ENCODE measurements around the gene DCDC2.

The DCDC2 gene

DNA sequence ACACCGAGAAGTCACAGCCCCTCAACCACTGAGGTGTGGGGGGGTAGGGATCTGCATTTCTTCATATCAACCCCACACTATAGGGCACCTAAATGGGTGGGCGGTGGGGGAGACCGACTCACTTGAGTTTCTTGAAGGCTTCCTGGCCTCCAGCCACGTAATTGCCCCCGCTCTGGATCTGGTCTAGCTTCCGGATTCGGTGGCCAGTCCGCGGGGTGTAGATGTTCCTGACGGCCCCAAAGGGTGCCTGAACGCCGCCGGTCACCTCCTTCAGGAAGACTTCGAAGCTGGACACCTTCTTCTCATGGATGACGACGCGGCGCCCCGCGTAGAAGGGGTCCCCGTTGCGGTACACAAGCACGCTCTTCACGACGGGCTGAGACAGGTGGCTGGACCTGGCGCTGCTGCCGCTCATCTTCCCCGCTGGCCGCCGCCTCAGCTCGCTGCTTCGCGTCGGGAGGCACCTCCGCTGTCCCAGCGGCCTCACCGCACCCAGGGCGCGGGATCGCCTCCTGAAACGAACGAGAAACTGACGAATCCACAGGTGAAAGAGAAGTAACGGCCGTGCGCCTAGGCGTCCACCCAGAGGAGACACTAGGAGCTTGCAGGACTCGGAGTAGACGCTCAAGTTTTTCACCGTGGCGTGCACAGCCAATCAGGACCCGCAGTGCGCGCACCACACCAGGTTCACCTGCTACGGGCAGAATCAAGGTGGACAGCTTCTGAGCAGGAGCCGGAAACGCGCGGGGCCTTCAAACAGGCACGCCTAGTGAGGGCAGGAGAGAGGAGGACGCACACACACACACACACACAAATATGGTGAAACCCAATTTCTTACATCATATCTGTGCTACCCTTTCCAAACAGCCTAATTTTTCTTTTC lies at the start of gene DCDC2:
Gene DCDC2, minus strand, starts transcription at position 724 of the 883 bp plus-strand sequence. Its CDS starts 309 bp downstream, at position 415.
- TF ChIP-seq, protein P1, sequence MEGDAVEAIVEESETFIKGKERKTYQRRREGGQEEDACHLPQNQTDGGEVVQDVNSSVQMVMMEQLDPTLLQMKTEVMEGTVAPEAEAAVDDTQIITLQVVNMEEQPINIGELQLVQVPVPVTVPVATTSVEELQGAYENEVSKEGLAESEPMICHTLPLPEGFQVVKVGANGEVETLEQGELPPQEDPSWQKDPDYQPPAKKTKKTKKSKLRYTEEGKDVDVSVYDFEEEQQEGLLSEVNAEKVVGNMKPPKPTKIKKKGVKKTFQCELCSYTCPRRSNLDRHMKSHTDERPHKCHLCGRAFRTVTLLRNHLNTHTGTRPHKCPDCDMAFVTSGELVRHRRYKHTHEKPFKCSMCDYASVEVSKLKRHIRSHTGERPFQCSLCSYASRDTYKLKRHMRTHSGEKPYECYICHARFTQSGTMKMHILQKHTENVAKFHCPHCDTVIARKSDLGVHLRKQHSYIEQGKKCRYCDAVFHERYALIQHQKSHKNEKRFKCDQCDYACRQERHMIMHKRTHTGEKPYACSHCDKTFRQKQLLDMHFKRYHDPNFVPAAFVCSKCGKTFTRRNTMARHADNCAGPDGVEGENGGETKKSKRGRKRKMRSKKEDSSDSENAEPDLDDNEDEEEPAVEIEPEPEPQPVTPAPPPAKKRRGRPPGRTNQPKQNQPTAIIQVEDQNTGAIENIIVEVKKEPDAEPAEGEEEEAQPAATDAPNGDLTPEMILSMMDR (IDR thresholded peaks at IDR 0.05; ENCODE audit: borderline replicate concordance, extremely low read depth, low read length, poor library complexity, severe bottlenecking): no peak
- TF ChIP-seq EZH2 (IDR thresholded peaks at IDR 0.05; ENCODE audit: borderline replicate concordance, low read depth, low read length, severe bottlenecking): no peak
- no peak for ATAC-seq (ENCODE audit: insufficient read depth, low read depth)
- H3K4me3 ChIP-seq (ENCODE audit: low read depth in 1 of 2, low read length in 2 of 2): no peak within 1 kb of the TSS

DNA sequence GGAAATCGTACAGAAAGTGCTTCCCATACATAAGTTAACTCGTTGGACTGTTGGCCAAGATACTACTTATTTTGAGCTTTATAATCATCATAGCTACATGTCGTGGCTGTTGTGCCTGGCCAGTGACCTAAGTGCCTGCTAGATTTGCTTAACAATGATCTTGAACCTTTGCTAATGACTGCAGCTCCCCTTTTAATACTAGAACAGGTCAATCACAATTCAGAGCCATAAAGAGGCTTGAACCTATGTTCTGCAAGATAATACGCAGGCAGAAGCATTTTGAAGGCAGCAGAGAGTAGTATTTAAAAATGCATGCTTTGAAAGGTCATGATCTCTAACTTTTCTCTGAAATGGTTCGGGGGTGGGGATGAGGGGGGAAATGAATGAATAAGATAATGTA lies 47.4 kb upstream of the DCDC2 start:
- no peaks in the 10 kb centered on the region for H3K9me3 ChIP-seq (ENCODE audit: insufficient read depth, low read length, severe bottlenecking)
- H2AFZ ChIP-seq (ENCODE audit: low read depth, low read length): no peak overlapping the region
- no peak for ATAC-seq (ENCODE audit: insufficient read depth, low read depth)
- H3K27me3 ChIP-seq (ENCODE audit: insufficient read depth, low read length, poor library complexity): no peaks in the 10 kb centered on the region
- no peak for DNase-seq
- H3K9ac ChIP-seq (ENCODE audit: low read depth, low read length): no peak overlapping the region
- H3K4me3 ChIP-seq (ENCODE audit: low read depth in 1 of 2, low read length in 2 of 2): no peak overlapping the region
- no peak overlapping the region for H3K27ac ChIP-seq (ENCODE audit: low read length)
- H3K79me2 ChIP-seq (ENCODE audit: insufficient read depth, low read length): peaks cover 28% of the 10 kb centered on the region
- TF ChIP-seq, protein P1 (IDR thresholded peaks at IDR 0.05; ENCODE audit: borderline replicate concordance, extremely low read depth, low read length, poor library complexity, severe bottlenecking): no peak
- TF ChIP-seq EZH2 (IDR thresholded peaks at IDR 0.05; ENCODE audit: borderline replicate concordance, low read depth, low read length, severe bottlenecking): no peak
- peaks cover 33% of the 10 kb centered on the region for H3K4me1 ChIP-seq (ENCODE audit: insufficient read depth, low read length)
- H4K20me1 ChIP-seq (ENCODE audit: insufficient read depth, low read length): no peaks in the 10 kb centered on the region
- peak overlapping the region; percentile 8; the same call in 1 of the 2 replicates for H3K4me2 ChIP-seq (ENCODE audit: insufficient read depth, low read length)
- H3K36me3 ChIP-seq (ENCODE audit: insufficient read depth, low read length): peaks cover 45% of the 10 kb centered on the region

More for the DNA sequence above, at the start of gene DCDC2:
- Histone ChIP-seq H3K27me3 (ENCODE audit: insufficient read depth, low read length, poor library complexity) (peaks cover 9% of the 10 kb centered on the region), H3K27ac (ENCODE audit: low read length) (no peak within 1 kb of the TSS), H3K4me2 (ENCODE audit: insufficient read depth, low read length) (no peak within 1 kb of the TSS), H3K9me3 (ENCODE audit: insufficient read depth, low read length, severe bottlenecking) (no peaks in the 10 kb centered on the region), H3K36me3 (ENCODE audit: insufficient read depth, low read length) (no peaks in the 10 kb centered on the region), H4K20me1 (ENCODE audit: insufficient read depth, low read length) (no peaks in the 10 kb centered on the region), H3K4me1 (ENCODE audit: insufficient read depth, low read length) (no peaks in the 10 kb centered on the region), H2AFZ (ENCODE audit: low read depth, low read length) (no peak within 1 kb of the TSS), H3K9ac (ENCODE audit: low read depth, low read length) (no peak within 1 kb of the TSS), H3K79me2 (ENCODE audit: insufficient read depth, low read length) (no peaks in the 10 kb centered on the region)
- DNase-seq: no peak

DNA sequence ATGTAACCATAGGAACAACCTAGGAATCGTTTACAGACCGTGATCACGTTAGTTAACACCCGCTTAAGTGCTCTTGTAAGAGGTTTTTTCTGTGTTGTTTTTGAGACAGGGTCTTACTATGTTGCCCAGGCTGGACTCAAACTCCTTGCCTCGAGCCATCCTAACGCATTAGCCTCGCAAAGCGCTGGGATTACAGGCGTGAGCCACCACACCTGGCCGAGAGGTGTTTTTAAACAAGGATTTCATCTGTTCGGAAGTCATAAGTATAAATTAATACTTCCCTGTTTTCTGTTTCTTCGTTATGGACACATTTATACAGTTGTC lies 45.6 kb upstream of the DCDC2 start:
- Histone ChIP-seq H3K9me3 (ENCODE audit: insufficient read depth, low read length, severe bottlenecking) (no peaks in the 10 kb centered on the region), H3K4me2 (ENCODE audit: insufficient read depth, low read length) (peak overlapping the region; percentile 94), H3K79me2 (ENCODE audit: insufficient read depth, low read length) (peaks cover 28% of the 10 kb centered on the region), H3K9ac (ENCODE audit: low read depth, low read length) (peak overlapping the region; percentile 67), H3K36me3 (ENCODE audit: insufficient read depth, low read length) (peaks cover 28% of the 10 kb centered on the region), H3K27ac (ENCODE audit: low read length) (peak overlapping the region; percentile 54), H3K27me3 (ENCODE audit: insufficient read depth, low read length, poor library complexity) (no peaks in the 10 kb centered on the region), H3K4me1 (ENCODE audit: insufficient read depth, low read length) (peaks cover 33% of the 10 kb centered on the region), H3K4me3 (ENCODE audit: low read depth in 1 of 2, low read length in 2 of 2) (peak overlapping the region; percentile 58 to 92; a peak in 3 of 4 replicates), H4K20me1 (ENCODE audit: insufficient read depth, low read length) (no peaks in the 10 kb centered on the region), H2AFZ (ENCODE audit: low read depth, low read length) (peak overlapping the region; percentile 96)
- no peak for DNase-seq
- TF ChIP-seq EZH2 (IDR thresholded peaks at IDR 0.05; ENCODE audit: borderline replicate concordance, low read depth, low read length, severe bottlenecking): no peak
- TF ChIP-seq, protein P1 (IDR thresholded peaks at IDR 0.05; ENCODE audit: borderline replicate concordance, extremely low read depth, low read length, poor library complexity, severe bottlenecking): no peak
- no peak for ATAC-seq (ENCODE audit: insufficient read depth, low read depth)
